ENCODE measurements around the gene C3orf20.

Gene C3orf20

GRCh38 chr3:14758959-14759358 lies 84.0 kb downstream of the C3orf20 start:
- DNase-seq (ENCODE audit: low read depth) = no peak

GRCh38 chr3:14760185-14760584 lies 85.2 kb downstream of the C3orf20 start:
- DNase-seq (ENCODE audit: low read depth) = no peak

GRCh38 chr3:14761121-14761672 lies 86.3 kb downstream of the C3orf20 start:
- no peak for DNase-seq (ENCODE audit: low read depth)

GRCh38 chr3:14761866-14762265 lies 86.9 kb downstream of the C3orf20 start:
- DNase-seq (ENCODE audit: low read depth) = no peak

- DNase-seq (ENCODE audit: low read depth) = no peak
Measured at GRCh38 chr3:14762701-14763100, 87.8 kb downstream of the C3orf20 start.

GRCh38 chr3:14764331-14765059 lies 89.6 kb downstream of the C3orf20 start:
- no peak for DNase-seq (ENCODE audit: low read depth)

- no peak for DNase-seq (ENCODE audit: low read depth)
Measured at GRCh38 chr3:14765060-14765400, 90.1 kb downstream of the C3orf20 start.

- DNase-seq (ENCODE audit: low read depth) = no peak
Measured at GRCh38 chr3:14765576-14766427, 90.9 kb downstream of the C3orf20 start.

GRCh38 chr3:14766428-14767244 lies 91.7 kb downstream of the C3orf20 start:
- no peak for DNase-seq (ENCODE audit: low read depth)

- DNase-seq (ENCODE audit: low read depth) = no peak
Measured at GRCh38 chr3:14767245-14768051, 92.5 kb downstream of the C3orf20 start.

- DNase-seq (ENCODE audit: low read depth) = no peak
Measured at GRCh38 chr3:14768182-14768790, 93.3 kb downstream of the C3orf20 start.

GRCh38 chr3:14768881-14769280 lies 93.9 kb downstream of the C3orf20 start:
- DNase-seq (ENCODE audit: low read depth) = no peak

- DNase-seq (ENCODE audit: low read depth) = no peak
Measured at GRCh38 chr3:14769544-14770325, 94.8 kb downstream of the C3orf20 start.

GRCh38 chr3:14770591-14770990 lies 95.7 kb downstream of the C3orf20 start:
- no peak for DNase-seq (ENCODE audit: low read depth)

- no peak for DNase-seq (ENCODE audit: low read depth)
Measured at GRCh38 chr3:14771593-14772497, 96.9 kb downstream of the C3orf20 start.

- no peak for DNase-seq (ENCODE audit: low read depth)
Measured at GRCh38 chr3:14772533-14773138, 97.7 kb downstream of the C3orf20 start.

- DNase-seq (ENCODE audit: low read depth) = no peak
Measured at GRCh38 chr3:14773281-14773680, 98.3 kb downstream of the C3orf20 start.

GRCh38 chr3:14773691-14774128 lies 98.8 kb downstream of the C3orf20 start:
- DNase-seq (ENCODE audit: low read depth) = no peak

- no peak for DNase-seq (ENCODE audit: low read depth)
Measured at GRCh38 chr3:14774431-14774830, 99.5 kb downstream of the C3orf20 start.

Measured in fibroblast of gingiva (primary cell).